NCI-H2081 treated with DMSO at 0.1 percent for 48 hours (cell line): ENCODE data around the gene HLCS.

Experiments used
- DNase-seq: peaks from one replicate; lab custom pipeline; 2025; lab: John Stamatoyannopoulos, UW

The HLCS gene

DNA sequence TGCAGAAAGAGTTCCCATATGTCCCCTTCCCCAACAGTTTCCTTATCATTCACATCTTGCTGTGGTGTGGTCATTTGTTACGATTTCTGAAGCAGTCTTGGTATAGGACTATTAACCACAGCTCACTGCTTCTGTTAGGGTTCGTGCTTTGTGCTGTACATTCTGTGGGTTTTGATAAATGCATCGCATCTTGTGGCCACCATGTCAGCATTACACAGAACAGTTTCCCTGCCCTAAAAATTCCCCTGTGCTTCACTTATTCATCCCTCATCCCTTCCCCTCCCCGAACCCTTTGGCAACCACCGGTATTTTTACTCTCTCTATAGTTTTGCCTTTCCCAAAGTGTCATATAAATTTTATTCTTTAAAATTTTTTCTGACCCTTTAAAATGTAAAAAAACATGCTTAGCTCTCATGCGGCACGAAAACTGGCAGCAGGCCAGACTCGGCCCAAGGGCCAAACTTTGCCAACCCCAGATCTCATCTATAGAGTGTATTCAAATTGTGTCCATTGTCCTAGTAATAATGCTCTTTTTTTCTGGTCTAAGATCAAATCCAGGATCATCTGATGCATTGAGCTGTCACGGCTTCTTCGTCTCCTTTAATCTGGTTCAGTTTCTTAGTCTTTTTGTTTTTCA lies 189.4 kb downstream of the HLCS start:
- no peak for DNase-seq

DNA sequence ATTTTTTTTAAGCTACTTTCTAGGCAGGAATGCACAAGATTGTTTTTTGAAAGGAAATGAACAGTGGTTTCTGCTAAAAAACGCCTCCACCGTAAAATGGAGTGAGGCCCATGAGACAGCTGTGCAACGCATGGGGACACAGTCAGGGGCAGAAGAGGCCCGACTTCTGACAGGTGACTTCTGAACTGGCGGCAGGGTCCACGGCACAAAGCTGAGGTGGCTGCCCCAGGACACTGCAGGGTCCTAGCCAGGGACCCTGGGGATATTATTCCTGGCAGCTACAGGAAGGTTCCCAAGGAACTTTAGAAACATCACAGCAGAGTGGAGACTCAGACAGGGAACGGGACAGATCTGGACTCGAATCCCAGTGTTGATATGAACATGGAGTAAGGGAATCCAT lies 192.5 kb downstream of the HLCS start:
- DNase-seq = no peak

DNA sequence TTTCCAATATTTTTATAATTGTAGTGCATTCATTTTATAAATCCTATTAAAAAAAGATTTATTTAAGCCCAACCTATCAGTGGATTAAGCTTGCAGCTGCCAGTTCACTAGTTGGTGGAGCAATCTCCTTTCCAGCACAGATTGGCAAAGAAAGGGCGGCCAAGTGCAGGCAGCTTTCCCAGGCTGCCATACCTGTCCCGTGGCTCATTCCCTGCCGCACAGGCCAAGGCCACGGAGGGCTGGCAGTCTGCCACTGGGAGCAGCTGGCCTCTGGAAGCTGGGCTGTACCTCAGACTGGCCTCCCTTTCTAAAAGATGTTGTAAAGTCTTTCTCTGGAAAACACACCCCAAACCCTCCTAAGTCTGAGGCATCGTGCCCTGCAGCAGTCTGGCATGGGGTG lies 193.4 kb downstream of the HLCS start:
- DNase-seq = no peak

DNA sequence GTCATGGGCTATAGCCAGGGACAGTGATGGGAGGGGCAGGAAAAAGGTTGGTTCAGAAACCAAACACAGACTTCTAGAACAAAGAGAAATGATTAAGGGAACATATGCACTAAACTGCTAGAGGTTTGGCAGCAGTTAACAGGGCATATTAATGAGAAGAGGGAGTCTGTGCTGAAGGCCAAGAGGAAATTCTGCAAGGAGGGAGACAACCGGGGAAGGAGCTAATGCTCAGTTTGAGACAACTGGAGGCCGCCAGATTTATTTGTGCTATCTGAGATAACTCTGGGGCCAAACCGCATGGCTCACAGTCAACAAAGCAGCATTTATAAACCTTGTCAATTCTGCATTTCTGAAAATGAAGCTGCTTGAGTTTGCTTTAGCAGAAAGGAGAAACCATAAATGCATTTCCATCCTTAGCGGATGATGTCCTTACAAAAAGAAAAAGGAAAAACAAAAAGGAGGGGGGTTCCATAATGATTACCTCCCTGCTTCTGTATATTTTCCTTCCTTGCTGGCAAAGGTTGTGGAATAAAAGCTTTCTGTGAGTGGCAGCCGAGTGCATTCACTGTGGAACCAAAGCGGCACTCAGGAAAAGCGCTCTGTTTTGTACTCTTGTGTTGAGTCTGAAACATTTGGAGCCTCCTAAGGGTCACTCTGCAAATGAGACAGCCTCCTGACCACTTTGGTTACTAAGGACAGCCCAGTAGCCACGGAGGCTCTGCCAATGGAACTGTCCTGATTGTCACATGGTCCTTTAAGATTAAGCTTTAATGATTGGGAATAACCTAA lies 197.2 kb downstream of the HLCS start:
- DNase-seq = no peak

DNA sequence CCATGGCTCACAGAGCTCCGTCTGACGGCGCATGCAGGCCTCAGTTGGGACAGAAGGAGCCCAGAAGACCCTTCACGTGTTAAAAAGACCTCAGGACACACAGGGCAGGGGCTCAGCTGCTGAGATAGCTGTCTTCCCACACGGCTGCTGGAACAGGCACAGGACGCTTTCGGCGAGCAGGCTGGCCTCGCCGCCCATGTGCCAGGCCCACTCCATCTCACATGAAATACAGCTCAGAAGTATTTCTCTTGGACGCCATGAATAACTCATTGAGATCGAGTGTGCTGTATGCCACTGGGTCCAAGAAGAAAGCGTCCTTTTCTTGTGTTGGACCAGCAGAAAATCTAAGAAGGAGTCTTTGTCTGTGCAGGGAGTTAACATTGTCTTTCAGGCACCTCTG lies 198.0 kb downstream of the HLCS start:
- no peak for DNase-seq

DNA sequence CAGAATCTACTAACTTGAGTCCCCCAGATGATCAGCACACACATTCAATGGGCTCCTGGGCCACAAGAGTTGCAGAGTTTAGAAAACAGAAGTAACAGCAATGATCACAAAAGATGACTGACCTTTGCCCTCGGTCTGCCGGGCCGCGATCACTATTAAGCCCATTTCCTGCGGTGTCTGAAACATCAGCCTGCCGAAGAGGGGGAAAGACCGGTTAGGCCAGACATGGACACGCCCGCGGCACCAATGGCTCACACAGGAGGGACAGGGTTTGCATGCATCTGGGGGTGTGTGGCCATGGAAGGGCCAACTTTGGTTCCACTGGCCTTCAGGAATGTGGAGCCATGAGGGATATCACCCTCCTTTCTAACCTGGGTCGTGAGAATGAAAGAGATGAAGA lies 199.4 kb downstream of the HLCS start:
- DNase-seq = no peak

DNA sequence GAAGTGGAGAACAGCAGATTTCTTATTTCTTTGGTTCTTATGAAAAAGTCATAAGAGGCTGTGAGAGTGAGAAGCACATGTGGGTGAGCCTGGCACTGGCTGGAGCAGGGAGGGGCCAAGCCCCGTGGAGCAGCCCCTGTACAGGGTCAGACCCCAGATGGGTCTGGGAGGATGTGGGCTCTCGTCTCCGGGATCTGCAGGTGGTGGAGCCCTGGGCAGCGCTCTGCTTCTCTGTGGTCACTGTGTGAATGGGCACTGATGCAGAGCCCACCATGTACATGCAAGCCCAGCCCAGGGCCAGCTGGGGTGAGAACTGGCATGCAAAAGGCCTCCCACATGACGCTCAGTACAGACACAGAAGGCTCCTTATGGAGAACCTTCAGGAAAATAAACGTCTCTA lies 200.0 kb downstream of the HLCS start:
- no peak for DNase-seq

DNA sequence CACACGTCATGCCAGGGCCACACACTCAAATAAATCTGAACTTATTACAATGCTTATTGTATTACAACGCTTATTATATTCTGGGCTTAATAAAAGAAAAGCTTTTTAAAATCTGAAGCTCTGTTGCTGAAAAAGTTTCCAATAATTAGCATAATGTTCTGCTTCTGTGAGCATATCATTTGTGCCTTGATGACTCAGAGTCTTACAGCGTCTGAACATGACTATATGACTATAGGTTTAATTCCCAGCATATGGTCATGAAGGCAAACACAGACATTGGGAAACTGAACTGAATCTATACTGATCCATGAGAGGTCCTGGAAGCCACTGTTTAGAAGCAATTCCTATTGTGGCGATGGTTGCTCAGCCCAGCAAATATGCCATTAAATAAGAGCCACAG lies 201.2 kb downstream of the HLCS start:
- no peak for DNase-seq

DNA sequence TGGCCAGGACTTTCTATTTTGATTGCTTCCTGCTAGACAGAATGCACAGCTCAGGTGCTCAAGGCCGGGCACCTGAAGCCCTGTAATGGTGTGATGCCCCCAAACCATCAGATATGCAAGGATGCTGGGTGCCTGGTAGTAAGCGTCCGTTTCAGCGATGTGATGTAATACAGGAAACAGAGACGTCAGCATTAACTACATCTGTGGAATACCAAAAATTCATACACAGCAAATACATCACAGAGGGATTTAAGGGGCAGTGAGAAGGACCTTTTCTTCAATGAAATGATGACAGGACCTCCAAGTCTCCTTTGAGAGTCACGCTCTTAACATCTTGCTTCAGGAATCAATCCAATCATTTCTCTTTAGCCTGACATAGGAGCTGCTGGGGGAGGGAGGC lies 203.2 kb downstream of the HLCS start:
- DNase-seq = no peak

DNA sequence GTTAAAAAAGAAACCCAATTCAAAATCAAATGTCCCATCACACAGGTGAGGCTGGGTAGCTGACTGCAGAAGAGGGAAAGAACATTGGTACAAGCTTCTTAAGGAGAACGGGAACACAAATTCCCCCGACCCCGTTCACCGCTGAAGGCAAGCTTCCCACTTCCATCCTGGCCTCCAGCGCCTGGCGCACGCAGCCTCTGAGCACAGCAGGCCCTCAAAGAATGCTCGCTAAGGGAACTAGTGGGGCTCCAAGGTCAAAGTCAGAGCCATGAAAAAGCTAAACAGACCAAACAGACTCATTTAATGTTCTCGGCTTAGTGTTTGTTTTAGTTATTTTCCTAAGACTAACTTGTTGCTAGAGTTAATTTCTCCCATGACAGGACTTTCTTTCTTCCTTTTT lies 203.8 kb downstream of the HLCS start:
- DNase-seq = no peak

DNA sequence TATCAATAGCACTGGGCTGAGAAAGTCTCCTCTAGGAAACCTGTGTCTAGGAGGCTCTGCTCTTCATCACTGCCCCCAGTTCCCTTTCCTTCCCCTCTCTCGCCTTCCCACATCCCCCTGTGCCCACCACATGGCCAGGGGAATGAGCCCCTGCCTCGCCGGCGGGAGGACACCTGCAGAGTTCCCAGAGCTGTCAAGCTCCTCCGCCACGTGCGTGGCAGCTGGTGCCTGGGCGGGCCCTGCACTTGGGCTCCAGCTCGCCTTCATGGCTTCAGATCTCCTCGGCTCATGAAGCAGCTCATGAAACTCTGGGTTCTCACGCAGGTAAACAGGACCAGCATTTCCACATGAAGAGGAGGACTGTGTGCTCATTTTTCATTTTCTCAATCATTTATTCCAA lies 204.8 kb downstream of the HLCS start:
- no peak for DNase-seq

DNA sequence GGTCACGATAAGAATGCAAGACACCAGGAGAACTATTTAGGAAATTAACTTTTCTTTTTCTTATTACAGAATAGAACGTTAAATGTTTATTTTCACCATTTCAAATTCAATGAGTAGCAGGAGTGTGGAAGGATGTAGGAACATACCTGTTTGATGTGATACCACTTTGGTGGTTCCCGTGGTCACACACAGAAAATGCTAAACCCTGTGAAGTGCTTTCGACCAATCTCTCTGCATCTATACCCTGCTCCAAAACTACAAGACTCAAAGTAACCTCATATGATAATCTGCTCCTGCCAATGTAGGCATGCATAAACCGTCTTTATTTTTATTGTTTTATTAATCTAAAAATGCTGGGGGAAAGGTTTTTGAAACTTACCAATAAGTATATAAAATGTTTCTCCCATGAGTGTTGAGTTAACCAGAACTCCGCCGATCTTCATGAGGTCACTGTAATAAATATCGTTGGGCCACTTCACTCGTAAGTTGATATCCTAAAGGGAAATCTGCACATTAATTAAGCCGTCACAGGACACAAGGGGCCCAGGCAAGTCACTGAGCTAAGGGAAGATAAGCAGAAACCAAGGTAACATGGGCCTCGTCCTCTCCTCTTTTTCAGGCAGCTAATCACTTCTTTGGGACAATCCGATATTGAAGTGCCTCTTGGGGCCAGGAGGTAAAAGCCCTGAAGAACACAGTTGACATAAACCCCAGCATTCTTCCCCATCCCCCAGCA lies 207.0 kb downstream of the HLCS start:
- no peak for DNase-seq

DNA sequence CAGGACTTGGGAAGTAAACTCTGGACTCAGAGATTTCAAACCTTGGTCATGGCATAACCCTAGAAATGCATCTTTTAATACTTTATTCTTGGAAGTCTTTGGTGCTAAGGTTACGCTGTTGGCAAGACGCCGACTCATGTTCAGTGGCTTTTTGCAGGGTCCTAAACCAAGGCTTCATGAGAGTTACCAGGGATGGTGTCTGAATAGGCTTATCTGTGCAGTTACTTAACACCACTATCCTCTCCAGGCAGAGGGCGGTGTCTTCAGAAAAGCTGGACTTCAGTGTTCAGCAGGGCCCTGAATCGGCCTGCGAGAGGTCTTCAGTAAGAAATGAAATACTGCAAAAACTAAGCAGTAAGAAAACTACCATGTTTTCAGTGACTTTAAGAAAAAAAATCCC lies 209.3 kb downstream of the HLCS start:
- no peak for DNase-seq

DNA sequence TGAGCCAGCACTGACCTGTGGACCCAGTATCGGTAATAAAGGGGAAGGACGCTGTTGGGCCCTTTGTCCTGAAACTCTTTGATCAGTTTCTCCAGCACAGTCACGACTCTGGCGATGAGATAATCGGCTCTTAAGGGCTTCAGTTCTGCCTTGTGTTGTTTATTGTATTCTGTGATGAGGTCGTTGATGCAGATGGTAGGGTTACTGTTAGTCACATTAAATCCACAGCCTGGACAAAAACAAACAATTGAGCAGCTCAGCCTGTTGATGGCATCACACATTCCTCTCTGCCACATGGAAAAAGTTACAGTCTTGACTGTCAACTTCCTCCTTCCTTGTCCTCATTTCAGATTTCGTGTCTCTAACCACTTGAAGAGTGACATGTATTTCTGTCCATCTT lies 209.9 kb downstream of the HLCS start:
- DNase-seq = no peak

DNA sequence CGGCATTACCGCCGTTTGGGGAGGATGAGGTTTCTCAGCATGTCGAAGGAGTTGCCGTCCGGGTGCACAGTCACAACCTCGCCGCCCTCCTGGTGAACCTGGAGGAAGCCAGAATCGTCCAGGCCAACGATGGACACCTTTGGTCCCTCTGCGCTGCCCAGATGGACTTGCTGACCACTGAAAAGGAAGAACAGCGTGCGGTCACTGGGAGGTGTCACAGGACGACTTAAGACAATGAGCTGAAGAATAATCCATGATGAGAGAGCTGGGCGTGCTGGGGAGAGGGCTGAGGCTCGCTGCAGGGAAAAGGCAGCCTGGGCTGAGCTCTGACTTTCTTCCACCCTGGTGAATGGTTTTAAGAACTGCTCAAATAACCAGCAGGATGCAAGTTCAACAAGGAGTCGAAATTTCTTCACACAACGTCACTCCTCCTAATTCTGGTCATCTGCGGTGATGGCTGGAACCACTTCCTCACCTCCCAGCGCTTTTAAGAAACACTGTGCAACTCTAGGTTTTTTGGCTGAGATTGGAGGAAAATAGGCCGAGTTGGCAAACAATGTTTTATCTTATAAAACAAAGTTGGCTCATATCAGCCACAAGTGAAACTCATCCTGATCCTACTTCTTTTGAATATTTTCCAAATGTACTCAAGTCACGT lies 212.1 kb downstream of the HLCS start:
- no peak for DNase-seq

DNA sequence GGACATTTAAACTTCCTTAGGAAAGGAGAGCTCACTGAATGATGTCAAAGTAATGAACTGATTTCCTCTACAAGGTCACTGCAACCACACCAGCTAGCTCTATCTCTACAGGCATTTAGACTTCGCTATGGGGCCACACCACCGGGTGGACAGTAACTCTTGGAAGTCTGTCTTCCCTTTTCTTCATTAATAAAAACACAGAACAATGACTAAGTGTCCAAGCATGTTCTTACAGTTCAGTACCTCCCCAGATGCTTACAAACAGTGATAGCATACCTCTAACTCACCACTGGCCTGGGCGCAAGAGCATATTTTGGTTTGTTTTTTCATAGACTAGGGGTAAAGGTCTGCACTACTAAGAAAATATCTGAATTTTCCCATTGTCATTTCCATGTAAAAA lies 212.9 kb downstream of the HLCS start:
- DNase-seq = no peak

DNA sequence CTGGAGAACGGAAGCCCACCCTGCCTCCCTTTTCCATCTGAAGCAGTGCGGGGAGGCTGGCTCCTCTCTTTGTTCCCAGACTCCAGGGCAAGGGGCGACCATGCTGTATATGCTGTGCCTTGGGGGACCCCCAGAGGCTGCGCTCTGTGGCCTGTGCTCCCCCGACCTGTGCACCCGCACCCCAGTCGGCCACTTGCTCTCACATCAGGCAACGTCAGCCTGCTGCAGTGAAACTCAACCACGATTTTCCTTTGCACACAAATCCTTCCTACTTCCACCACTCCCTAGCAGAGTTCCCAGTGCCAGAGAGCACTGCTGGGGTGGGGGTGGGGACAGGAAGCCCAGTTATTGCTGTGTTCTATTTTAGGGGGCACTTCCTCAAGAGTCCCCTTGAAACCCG lies 215.1 kb downstream of the HLCS start:
- no peak for DNase-seq

DNA sequence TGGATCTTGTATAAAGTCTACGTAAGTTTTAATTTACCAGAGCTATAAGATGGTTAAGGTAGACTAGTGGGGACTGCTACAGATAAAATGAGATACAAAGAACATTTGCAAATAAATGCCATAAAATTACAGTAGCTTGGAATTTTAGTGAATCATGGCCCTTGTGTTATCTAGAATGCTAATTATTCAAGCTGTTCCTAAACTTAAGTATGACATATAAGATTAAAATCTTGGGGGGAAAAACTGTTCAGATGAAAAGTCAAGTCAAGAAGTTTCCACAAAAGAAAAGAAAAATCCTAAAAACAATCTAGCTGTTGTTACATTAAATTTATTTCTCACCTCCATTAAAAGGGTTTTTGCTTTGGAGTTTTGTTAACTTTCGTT lies 215.9 kb downstream of the HLCS start:
- no peak for DNase-seq

DNA sequence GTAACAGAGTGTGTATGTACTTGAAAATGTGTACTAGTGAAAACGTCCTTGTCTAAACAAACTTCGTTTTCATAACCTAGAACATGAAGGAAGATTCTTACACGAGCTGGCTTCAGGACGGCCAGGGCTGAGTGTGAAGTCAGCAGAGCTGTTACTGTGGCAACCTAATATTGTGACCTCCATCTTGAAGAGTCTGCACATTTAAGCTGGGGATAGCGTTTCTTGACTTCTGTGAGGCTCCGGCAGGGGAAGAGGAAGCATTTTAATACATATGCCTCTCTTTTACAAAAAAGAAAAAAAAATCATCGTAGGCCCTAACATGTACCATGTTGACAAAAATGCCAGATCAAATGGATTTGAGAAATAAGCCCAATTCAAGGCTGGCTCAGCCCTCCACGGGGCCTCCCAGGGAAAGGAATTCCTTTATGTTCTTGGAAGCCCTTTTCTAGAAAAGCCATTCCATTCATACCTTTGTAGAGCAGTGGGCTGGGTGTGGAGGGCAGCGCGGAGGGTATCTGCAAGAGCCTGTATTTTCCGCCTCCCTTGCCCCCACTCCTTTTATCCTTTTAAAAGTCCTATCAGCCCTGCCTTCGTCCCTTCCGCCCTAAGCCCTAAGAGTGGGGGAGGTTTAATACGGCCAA lies 216.4 kb downstream of the HLCS start:
- no peak for DNase-seq

DNA sequence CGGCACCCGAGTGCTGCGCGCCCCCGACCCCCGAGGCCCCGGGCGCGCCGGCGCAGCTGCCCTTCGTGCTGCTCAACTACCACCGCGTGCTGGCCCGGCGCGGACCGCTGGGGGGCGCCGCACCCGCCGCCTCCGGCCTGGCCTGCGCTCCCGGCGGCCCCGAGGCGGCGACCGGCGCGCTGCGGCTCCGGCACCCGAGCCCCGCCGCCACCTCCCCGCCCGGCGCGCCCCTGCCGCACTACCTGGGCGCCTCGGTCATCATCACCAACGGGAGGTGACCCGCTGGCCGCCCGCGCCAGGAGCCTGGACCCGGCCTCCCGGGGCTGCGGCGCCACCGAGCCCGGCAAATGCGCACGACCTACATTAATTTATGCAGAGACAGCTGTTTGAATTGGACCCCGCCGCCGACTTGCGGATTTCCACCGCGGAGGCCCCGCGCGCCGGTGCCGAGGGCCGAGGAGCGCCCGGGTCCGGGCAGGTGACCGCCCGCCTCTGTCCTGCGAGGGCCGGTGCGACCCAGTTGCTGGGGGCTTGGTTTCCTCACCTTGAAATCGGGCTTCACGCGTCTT lies 218.6 kb downstream of the HLCS start:
- DNase-seq = no peak

DNA sequence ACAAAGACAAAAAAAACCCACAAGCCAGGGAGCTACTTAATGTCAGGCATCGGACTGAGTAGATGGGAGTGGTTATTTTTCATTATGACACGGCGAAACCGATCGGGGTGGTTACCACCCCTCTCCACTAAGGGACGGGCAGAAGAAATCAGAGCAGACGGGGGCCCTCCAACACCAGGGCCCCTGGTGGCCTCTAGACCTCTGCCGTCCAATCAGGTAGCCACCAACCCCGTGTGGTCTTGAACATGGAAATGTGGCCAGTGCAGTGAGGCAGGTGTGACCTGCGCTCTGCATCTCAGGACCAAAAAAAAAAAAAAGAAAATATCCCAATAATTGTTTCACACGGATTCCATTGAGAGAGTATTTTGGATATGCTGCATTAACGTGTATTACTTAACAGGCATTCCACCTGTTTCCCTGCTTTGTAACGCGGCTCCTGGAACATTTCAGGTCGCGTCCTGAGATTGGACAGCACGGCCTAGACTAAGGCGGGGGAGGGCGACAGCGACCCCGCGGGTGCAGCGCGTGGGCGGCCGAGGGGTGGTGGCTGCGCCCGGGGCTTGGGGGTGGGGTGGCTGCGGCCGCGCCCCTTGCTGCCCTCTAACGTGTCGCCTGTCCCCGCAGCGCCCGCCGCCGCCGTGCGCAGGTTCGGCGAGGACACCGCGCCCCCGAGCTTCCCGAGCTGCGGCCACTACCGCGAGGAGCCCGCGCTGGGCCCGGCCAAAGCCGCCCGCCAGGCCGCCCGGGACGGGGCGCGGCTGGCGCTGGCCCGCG lies 219.2 kb downstream of the HLCS start:
- no peak for DNase-seq
